ENCODE results near the gene LZTR1.
"Not testable (repeated sequence)": the region's sequence is repeated elsewhere in the genome, so short reads cannot be mapped to it uniquely, and the experiment has no call there.

The LZTR1 gene

GRCh38 chr22:20965888-20966855 is 15.9 kb upstream of the LZTR1 start:
- no peak for DNase-seq (ENCODE audit: low read depth)

GRCh38 chr22:20966883-20967696 is 15.0 kb upstream of the LZTR1 start, which contains the start of gene AIFM3:
AIFM3 (plus strand) TSS chr22:20967255; CDS start chr22:20967945, 690 bp downstream.
- no peak for DNase-seq (ENCODE audit: low read depth)

GRCh38 chr22:20967697-20968211 is 14.3 kb upstream of the LZTR1 start:
- no peak for DNase-seq (ENCODE audit: low read depth)

- no peak for DNase-seq (ENCODE audit: low read depth)
These were observed 13.7 kb upstream of the LZTR1 start for GRCh38 chr22:20968281-20968977.

GRCh38 chr22:20970939-20971657 is 11.0 kb upstream of the LZTR1 start:
- no peak for DNase-seq (ENCODE audit: low read depth)

- DNase-seq (ENCODE audit: low read depth), result not testable (repeated sequence)
These were observed 9.9 kb upstream of the LZTR1 start for GRCh38 chr22:20972014-20972694.

GRCh38 chr22:20972933-20973577 is 9.0 kb upstream of the LZTR1 start:
- no peak for DNase-seq (ENCODE audit: low read depth)

- no peak for DNase-seq (ENCODE audit: low read depth)
These were observed 8.3 kb upstream of the LZTR1 start for GRCh38 chr22:20973634-20974286.

- no peak for DNase-seq (ENCODE audit: low read depth)
These were observed 7.7 kb upstream of the LZTR1 start for GRCh38 chr22:20974336-20974955.

- no peak for DNase-seq (ENCODE audit: low read depth)
These were observed 6.4 kb upstream of the LZTR1 start for GRCh38 chr22:20975541-20976290.

- DNase-seq (ENCODE audit: low read depth), result no peak
These were observed 5.7 kb upstream of the LZTR1 start for GRCh38 chr22:20976291-20976877.

- DNase-seq (ENCODE audit: low read depth), result no peak
These were observed 5.1 kb upstream of the LZTR1 start for GRCh38 chr22:20977019-20977418.

- no peak for DNase-seq (ENCODE audit: low read depth)
These were observed 4.5 kb upstream of the LZTR1 start for GRCh38 chr22:20977516-20978170.

- no peak for DNase-seq (ENCODE audit: low read depth)
These were observed 3.7 kb upstream of the LZTR1 start for GRCh38 chr22:20978419-20978818.

- no peak for DNase-seq (ENCODE audit: low read depth)
These were observed 2.8 kb upstream of the LZTR1 start for GRCh38 chr22:20979243-20979809.

- DNase-seq (ENCODE audit: low read depth), result no peak
These were observed 2.1 kb upstream of the LZTR1 start for GRCh38 chr22:20979940-20980453.

GRCh38 chr22:20980523-20980922 is 1.6 kb upstream of the LZTR1 start:
- DNase-seq (ENCODE audit: low read depth), result no peak
